Measurements from ENCODE around the gene TLCD1. TPM values are rescaled to one million over a fixed set of nuclear protein-coding genes. Genes with fewer than 3 reads are reported as not detected.

The TLCD1 gene
- polyA plus RNA-seq, 1 experiment = 9.8 TPM

DNA sequence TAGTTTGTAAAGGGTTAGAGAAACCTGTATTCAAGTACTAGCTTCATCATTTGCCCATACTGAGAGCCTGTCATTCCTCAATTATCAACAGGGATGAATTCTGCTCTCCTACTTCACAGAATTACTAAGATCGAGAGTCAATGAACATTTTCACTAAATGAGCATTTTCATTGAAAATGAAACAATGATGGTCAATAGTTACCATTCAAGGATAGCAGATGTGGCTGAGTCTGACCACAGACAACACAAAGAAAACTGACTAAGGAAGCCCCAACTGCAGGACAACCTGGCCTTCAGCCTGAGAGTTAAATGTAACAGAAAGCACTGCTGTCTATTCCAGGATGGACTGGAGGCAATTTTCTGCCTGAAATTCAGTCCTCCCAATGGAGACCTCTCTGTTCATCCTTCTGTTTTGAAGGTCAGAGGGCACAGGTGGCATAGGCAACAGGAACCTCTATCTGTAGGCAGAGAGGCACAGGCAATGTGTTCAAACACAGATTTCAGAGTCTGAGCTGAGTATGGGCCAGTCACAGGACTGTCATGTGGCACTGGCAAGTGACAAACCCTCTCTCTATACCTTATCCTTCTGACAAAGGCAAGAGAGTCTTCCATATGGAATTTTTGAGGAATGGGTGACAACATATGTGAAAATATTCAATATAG is 37.2 kb upstream of the TLCD1 start:
- no peaks in the 10 kb centered on the region for H3K27me3 ChIP-seq (ENCODE audit: control insufficient read depth, insufficient read depth, low read length)
- POLR2A ChIA-PET = no interaction called here
- H3K4me3 ChIP-seq (ENCODE audit: low read depth, low read length) = no peak overlapping the region
- H3K36me3 ChIP-seq (ENCODE audit: control insufficient read depth, insufficient read depth, low read length) = peaks cover 16% of the 10 kb centered on the region
- CTCF ChIA-PET = interaction anchor here (0.6 to 7.1 kb wide), 33 partner anchors 11 to 191 kb away, joined by 3 to 95 read pairs (median 7); partner anchors contain the start of genes DHRS13, FAM222B, NEK8 and PHF12
- no peak for DNase-seq (ENCODE audit: low read depth)
- TF ChIP-seq, protein P1, sequence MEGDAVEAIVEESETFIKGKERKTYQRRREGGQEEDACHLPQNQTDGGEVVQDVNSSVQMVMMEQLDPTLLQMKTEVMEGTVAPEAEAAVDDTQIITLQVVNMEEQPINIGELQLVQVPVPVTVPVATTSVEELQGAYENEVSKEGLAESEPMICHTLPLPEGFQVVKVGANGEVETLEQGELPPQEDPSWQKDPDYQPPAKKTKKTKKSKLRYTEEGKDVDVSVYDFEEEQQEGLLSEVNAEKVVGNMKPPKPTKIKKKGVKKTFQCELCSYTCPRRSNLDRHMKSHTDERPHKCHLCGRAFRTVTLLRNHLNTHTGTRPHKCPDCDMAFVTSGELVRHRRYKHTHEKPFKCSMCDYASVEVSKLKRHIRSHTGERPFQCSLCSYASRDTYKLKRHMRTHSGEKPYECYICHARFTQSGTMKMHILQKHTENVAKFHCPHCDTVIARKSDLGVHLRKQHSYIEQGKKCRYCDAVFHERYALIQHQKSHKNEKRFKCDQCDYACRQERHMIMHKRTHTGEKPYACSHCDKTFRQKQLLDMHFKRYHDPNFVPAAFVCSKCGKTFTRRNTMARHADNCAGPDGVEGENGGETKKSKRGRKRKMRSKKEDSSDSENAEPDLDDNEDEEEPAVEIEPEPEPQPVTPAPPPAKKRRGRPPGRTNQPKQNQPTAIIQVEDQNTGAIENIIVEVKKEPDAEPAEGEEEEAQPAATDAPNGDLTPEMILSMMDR (IDR thresholded peaks at IDR 0.05; ENCODE audit: insufficient read depth, low read depth, low read length) = no peak

DNA sequence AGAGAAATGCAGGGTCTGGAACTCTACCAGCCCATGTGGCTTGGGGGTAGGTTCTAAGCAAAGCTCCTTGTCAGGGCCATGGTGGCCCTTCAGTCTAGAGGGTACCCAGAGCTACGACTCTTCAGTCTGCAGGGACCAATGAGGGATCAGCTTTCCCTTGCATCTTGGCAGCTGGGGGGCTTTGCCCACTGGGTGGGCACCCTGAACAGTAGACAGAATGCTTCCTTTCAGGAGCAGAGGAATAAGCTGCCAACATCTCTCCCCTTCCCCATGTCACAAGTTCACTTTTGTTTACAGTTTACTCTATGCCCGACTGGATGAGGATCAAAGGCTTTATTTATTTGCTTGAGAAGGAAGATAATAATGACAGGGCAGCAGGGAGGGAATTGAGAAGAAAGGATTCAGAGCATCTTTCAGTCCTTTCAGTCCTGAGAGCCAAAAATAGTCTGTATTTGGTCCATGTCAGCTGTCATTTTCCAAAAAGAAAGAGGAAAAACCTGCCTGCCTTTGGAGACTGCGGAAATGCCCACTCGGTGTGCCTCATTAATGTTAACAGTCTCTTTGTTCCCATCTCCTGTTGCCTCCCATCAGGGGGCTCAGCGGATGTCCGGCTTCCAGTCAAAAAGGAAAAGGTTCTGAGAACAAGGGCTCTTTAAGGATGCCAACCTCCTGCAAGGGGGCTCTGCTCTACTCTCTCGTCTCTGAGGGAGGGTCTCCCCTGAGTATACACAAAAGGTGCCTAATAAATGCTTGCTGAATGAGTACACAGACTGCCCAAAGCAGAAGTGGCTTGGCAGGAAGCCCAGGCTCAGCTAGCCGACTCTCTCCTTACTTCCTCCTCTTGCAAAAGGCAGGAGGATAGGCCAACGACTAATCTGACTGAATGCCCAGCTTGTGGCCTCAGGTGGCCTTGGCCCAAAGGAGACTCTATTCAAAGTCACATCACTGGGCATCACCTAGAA is 34.8 kb upstream of the TLCD1 start:
- no peak overlapping the region for H3K4me3 ChIP-seq (ENCODE audit: low read depth, low read length)
- no peak for DNase-seq (ENCODE audit: low read depth)
- ChIA-PET POLR2A (no interaction called here), CTCF (interaction anchor here (0.6 to 7.1 kb wide), 11 partner anchors 11 to 205 kb away, joined by 3 to 95 read pairs (median 4); partner anchors contain the start of genes ERAL1, FAM222B, NEK8 and TLCD1)
- TF ChIP-seq, protein P1 (IDR thresholded peaks at IDR 0.05; ENCODE audit: insufficient read depth, low read depth, low read length) = no peak
- H3K27me3 ChIP-seq (ENCODE audit: control insufficient read depth, insufficient read depth, low read length) = no peaks in the 10 kb centered on the region
- peaks cover 16% of the 10 kb centered on the region for H3K36me3 ChIP-seq (ENCODE audit: control insufficient read depth, insufficient read depth, low read length)

DNA sequence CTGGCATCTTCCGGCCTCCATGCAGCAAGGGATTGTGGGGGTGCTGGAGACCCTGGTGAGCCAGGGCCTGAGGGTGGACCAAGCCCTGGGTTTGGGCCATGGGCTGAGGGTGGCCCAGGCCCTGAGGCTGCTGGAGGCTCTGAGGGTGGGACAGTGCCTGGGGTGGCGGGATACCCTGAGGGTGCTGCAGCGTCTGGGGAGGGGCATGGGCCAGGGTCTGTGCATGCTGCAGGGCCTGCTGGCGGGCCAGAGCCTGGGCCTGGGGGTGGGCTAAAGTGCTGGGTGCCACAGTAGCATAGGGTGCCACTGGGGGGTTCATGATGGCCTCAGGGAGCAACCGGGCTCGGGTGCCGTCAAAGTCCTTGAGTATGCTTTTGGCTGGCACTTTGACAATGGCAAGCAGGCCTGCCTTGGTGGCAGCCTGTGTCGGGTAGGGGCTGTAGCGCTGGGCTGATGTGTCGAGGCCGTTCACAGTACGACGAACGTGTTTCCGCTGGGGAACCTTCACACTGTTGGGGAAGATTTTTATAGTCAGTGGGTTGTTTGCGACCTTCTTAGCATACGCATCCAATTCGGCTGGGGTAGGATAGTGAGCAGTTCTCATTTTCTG is 33.3 kb upstream of the TLCD1 start:
- no peaks in the 10 kb centered on the region for H3K27me3 ChIP-seq (ENCODE audit: control insufficient read depth, insufficient read depth, low read length)
- ChIA-PET POLR2A (no interaction called here), CTCF (interaction anchor here (1.0 to 7.1 kb wide), 3 partner anchors 10 to 68 kb away, joined by 4 to 95 read pairs (median 63); partner anchors contain the start of genes NEK8 and TLCD1)
- no peak overlapping the region for H3K4me3 ChIP-seq (ENCODE audit: low read depth, low read length)
- DNase-seq (ENCODE audit: low read depth) = no peak
- TF ChIP-seq, protein P1 (IDR thresholded peaks at IDR 0.05; ENCODE audit: insufficient read depth, low read depth, low read length) = no peak
- peaks cover 14% of the 10 kb centered on the region for H3K36me3 ChIP-seq (ENCODE audit: control insufficient read depth, insufficient read depth, low read length)

DNA sequence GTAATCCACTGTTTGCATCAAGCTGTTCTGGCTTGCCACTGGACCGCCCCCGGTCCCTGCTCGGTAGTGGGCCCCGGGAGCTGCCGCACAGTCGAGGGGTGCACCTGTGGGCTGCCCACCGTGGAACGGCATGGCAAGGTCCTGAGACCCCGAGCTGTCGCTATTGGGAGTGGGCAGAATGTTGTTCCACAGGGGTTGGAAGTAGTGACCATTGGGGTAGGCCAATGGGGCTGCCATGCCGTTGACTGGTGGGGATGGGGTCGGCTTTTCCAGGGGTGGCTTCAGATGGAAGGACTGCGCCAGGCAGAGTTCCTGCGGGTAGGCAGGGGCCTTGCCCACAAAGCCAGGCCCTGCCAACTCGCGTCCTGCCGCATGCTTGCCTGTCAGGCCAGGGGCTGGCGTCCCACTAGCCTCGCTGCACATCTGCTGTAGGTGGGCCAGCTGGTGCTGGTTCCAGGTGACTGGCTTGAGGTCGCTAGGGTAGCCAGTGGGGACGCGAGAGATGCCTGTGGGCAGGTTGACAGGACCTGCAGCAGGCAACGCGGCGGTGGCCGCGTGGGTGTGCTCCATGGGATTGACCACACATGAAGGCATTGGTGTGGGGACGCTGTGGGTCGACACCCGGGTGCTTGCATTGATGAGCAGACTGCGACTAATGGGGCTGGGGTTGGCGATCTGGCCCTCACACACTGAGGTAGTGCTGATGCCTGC is 32.5 kb upstream of the TLCD1 start:
- POLR2A ChIA-PET = no interaction called here
- DNase-seq (ENCODE audit: low read depth) = no peak
- Histone ChIP-seq H3K27me3 (ENCODE audit: control insufficient read depth, insufficient read depth, low read length) (no peaks in the 10 kb centered on the region), H3K4me3 (ENCODE audit: low read depth, low read length) (no peak overlapping the region), H3K36me3 (ENCODE audit: control insufficient read depth, insufficient read depth, low read length) (peaks cover 14% of the 10 kb centered on the region)
- CTCF ChIA-PET = interaction anchor here (0.9 to 1.2 kb wide), 2 partner anchors 32 to 195 kb away, joined by 3 to 5 read pairs; partner anchors contain the start of gene TLCD1
- TF ChIP-seq, protein P1 (IDR thresholded peaks at IDR 0.05; ENCODE audit: insufficient read depth, low read depth, low read length) = no peak

Measured in BJ (cell line).